ENCODE data around the gene ENTPD2.

ENTPD2 gene

GRCh38 chr9:137058521-137059234 is 4.8 kb upstream of the ENTPD2 start:
- in situ Hi-C loops (cut with HindIII; ENCODE audit: low pct_ligation_motif_present, low sequenced_read_pairs): no loop called here
- H3K27me3 ChIP-seq (replicated peaks): peaks cover 13% of the 10 kb centered on the region
- no peak overlapping the region for H3K27ac ChIP-seq
- DNase-seq: no peak
- no peak overlapping the region for H3K4me3 ChIP-seq (ENCODE audit: low read depth, low read length)
- no peak for TF ChIP-seq CTCF (IDR thresholded peaks at IDR 0.05; ENCODE audit: low read depth, low read length, missing control alignments)
- no peaks in the 10 kb centered on the region for H3K36me3 ChIP-seq (replicated peaks)

- Histone ChIP-seq H3K4me3 (ENCODE audit: low read depth, low read length) (no peak overlapping the region), H3K27me3 (replicated peaks) (peaks cover 23% of the 10 kb centered on the region), H3K36me3 (replicated peaks) (no peaks in the 10 kb centered on the region), H3K27ac (no peak overlapping the region)
- no peak for DNase-seq
- in situ Hi-C loops (cut with HindIII; ENCODE audit: low pct_ligation_motif_present, low sequenced_read_pairs): no loop called here
- TF ChIP-seq CTCF (IDR thresholded peaks at IDR 0.05; ENCODE audit: low read depth, low read length, missing control alignments): no peak
These were observed 3.7 kb upstream of the ENTPD2 start for GRCh38 chr9:137057545-137057944.

- TF ChIP-seq CTCF (IDR thresholded peaks at IDR 0.05; ENCODE audit: low read depth, low read length, missing control alignments): no peak
- no peak for DNase-seq
- Histone ChIP-seq H3K27ac (no peak overlapping the region), H3K4me3 (ENCODE audit: low read depth, low read length) (no peak overlapping the region), H3K27me3 (replicated peaks) (peaks cover 27% of the 10 kb centered on the region), H3K36me3 (replicated peaks) (no peaks in the 10 kb centered on the region)
- in situ Hi-C loops (cut with HindIII; ENCODE audit: low pct_ligation_motif_present, low sequenced_read_pairs): no loop called here
These were observed 3.0 kb upstream of the ENTPD2 start for GRCh38 chr9:137056739-137057415.

- no peak overlapping the region for H3K27ac ChIP-seq
- H3K36me3 ChIP-seq (replicated peaks): no peaks in the 10 kb centered on the region
- no peak overlapping the region for H3K4me3 ChIP-seq (ENCODE audit: low read depth, low read length)
- no peak for DNase-seq
- peaks cover 30% of the 10 kb centered on the region for H3K27me3 ChIP-seq (replicated peaks)
- TF ChIP-seq CTCF (IDR thresholded peaks at IDR 0.05; ENCODE audit: low read depth, low read length, missing control alignments): peak; percentile 6
- in situ Hi-C loops (cut with HindIII; ENCODE audit: low pct_ligation_motif_present, low sequenced_read_pairs): no loop called here
These were observed 1.8 kb upstream of the ENTPD2 start for GRCh38 chr9:137055385-137056364.

- Histone ChIP-seq H3K27me3 (replicated peaks) (peaks cover 30% of the 10 kb centered on the region), H3K4me3 (ENCODE audit: low read depth, low read length) (no peak overlapping the region), H3K27ac (no peak overlapping the region), H3K36me3 (replicated peaks) (no peaks in the 10 kb centered on the region)
- no peak for DNase-seq
- in situ Hi-C loops (cut with HindIII; ENCODE audit: low pct_ligation_motif_present, low sequenced_read_pairs): no loop called here
- no peak for TF ChIP-seq CTCF (IDR thresholded peaks at IDR 0.05; ENCODE audit: low read depth, low read length, missing control alignments)
These were observed 1.1 kb upstream of the ENTPD2 start for GRCh38 chr9:137054932-137055384.

All from brain microvascular endothelial cell (primary cell).